GM21381 (cell line): ENCODE results near the gene TENM3.
A peak's percentile ranks its signal among the peaks of the same experiment; 100 is the strongest.

ENCODE experiments used
- ATAC-seq: cut with Tn5 transposase; IDR thresholded peaks from one replicate; pipeline ENCODE4 v1.9.1; 2021; ENCODE audit warnings: mild to moderate bottlenecking, moderate library complexity; ENCODE audit not compliant: unreplicated experiment

The TENM3 gene

GRCh38 chr4:182826391-182826790, 583.2 kb downstream of the TENM3 start:
- peak; percentile 63 for ATAC-seq

GRCh38 chr4:182827166-182827565, 584.0 kb downstream of the TENM3 start:
- no peak for ATAC-seq

GRCh38 chr4:182827954-182828353, 584.8 kb downstream of the TENM3 start:
- ATAC-seq = no peak

- no peak for ATAC-seq
Observed at GRCh38 chr4:182828360-182829025, 585.3 kb downstream of the TENM3 start.

GRCh38 chr4:182829196-182829595, 586.0 kb downstream of the TENM3 start:
- ATAC-seq = no peak

GRCh38 chr4:182831376-182831775, 588.2 kb downstream of the TENM3 start:
- ATAC-seq = no peak

GRCh38 chr4:182832352-182833120, 589.3 kb downstream of the TENM3 start:
- ATAC-seq = no peak

GRCh38 chr4:182835006-182835740, 592.0 kb downstream of the TENM3 start:
- ATAC-seq = no peak

- no peak for ATAC-seq
Observed at GRCh38 chr4:182837831-182838230, 594.6 kb downstream of the TENM3 start.

- ATAC-seq = no peak
Observed at GRCh38 chr4:182838535-182838934, 595.3 kb downstream of the TENM3 start.

- ATAC-seq = no peak
Observed at GRCh38 chr4:182839256-182839655, 596.1 kb downstream of the TENM3 start.

GRCh38 chr4:182840108-182840507, 596.9 kb downstream of the TENM3 start:
- no peak for ATAC-seq

GRCh38 chr4:182842104-182842600, 599.0 kb downstream of the TENM3 start:
- no peak for ATAC-seq

- ATAC-seq = no peak
Observed at GRCh38 chr4:182842759-182843390, 599.7 kb downstream of the TENM3 start.

- ATAC-seq = no peak
Observed at GRCh38 chr4:182843808-182844325, 600.7 kb downstream of the TENM3 start.

GRCh38 chr4:182845618-182846017, 602.4 kb downstream of the TENM3 start:
- no peak for ATAC-seq

GRCh38 chr4:182846036-182846435, 602.8 kb downstream of the TENM3 start:
- ATAC-seq = no peak

GRCh38 chr4:182847576-182848450, 604.6 kb downstream of the TENM3 start:
- no peak for ATAC-seq

- no peak for ATAC-seq
Observed at GRCh38 chr4:182848685-182849084, 605.5 kb downstream of the TENM3 start.
